WTC11 (cell line): ENCODE data around the gene CDKL5. TPM values are rescaled to one million over a fixed set of nuclear protein-coding genes. Genes with fewer than 3 reads are reported as not detected.

Experiments
- ATAC-seq: fragments of 200-7000 bp; cut with Tn5 transposase; 2 replicates; pipeline ENCODE4 v1.10.0; 2021; ENCODE audit warnings: mild to moderate bottlenecking, moderate library complexity
- Bru-seq: library from RNA; stranded (reverse); fragments of 400-500 nt; gene quantifications from one replicate; lab custom pipeline; 2021; lab: Mats Ljungman, UMichigan
- CTCF ChIA-PET: fragments of 300-600 bp; sonication (Branson Sonifier 250); formaldehyde crosslinking; loops from one replicate; lab custom pipeline; 2021; ENCODE audit warnings: antibody characterized with exemption; lab: Charles Lee
- POLR2A ChIA-PET: fragments of 350-600 bp; sonication (Branson Sonifier 250); formaldehyde crosslinking; loops from one replicate; lab custom pipeline; 2021; ENCODE audit warnings: antibody characterized with exemption; lab: Charles Lee
- DNase-seq: peaks from one replicate; pipeline ENCODE4 v3.0.0; 2021; ENCODE audit warnings: low spot score
- H3K27ac Mint-ChIP-seq: 2 replicates; pipeline ENCODE4 v1.8.0; 2021; ENCODE audit warnings: mixed read lengths
- H3K27me3 Mint-ChIP-seq: 2 replicates; pipeline ENCODE4 v1.8.0; 2021; ENCODE audit warnings: low read depth, mild to moderate bottlenecking, moderate library complexity, mixed read lengths
- H3K36me3 Mint-ChIP-seq: 2 replicates; pipeline ENCODE4 v1.8.0; 2021; ENCODE audit warnings: mixed read lengths
- H3K4me1 Mint-ChIP-seq: 2 replicates; pipeline ENCODE4 v1.8.0; 2022; ENCODE audit warnings: mixed read lengths
- H3K4me3 Mint-ChIP-seq: 2 replicates; pipeline ENCODE4 v1.8.0; 2021; ENCODE audit warnings: mild to moderate bottlenecking, moderate library complexity, mixed read lengths
- H3K9me3 Mint-ChIP-seq: 2 replicates; pipeline ENCODE4 v1.8.0; 2021; ENCODE audit warnings: mixed read lengths
- CTCF ChIP-seq: fragments of 200-600 bp; IDR thresholded peaks from 2 replicates; pipeline ENCODE4 v1.8.0; 2022; ENCODE audit warnings: antibody characterized with exemption
- E2F1 ChIP-seq: sonication (generic); formaldehyde crosslinking; IDR thresholded peaks from 2 replicates; pipeline ENCODE4 v1.8.0; 2022; ENCODE audit warnings: mild to moderate bottlenecking, missing genetic modification reagents
- ETV6 ChIP-seq: sonication (generic); formaldehyde crosslinking; IDR thresholded peaks from 2 replicates; pipeline ENCODE4 v1.8.1; 2022; ENCODE audit warnings: mild to moderate bottlenecking, missing genetic modification reagents
- HMGXB4 ChIP-seq: sonication (generic); formaldehyde crosslinking; IDR thresholded peaks from 2 replicates; pipeline ENCODE4 v1.8.1; 2023; ENCODE audit warnings: mild to moderate bottlenecking, moderate library complexity, missing genetic modification reagents
- NFYB ChIP-seq: sonication (generic); formaldehyde crosslinking; conservative IDR thresholded peaks from 2 replicates; pipeline ENCODE4 v1.8.0; 2022; ENCODE audit warnings: low read depth, missing genetic modification reagents
- RELA ChIP-seq: sonication (generic); formaldehyde crosslinking; IDR thresholded peaks from 2 replicates; pipeline ENCODE4 v1.8.1; 2022; ENCODE audit warnings: missing genetic modification reagents, mild to moderate bottlenecking, borderline replicate concordance
- SMAD3 ChIP-seq: sonication (generic); formaldehyde crosslinking; IDR thresholded peaks from 2 replicates; pipeline ENCODE4 v1.8.0; 2022; ENCODE audit warnings: missing genetic modification reagents, mild to moderate bottlenecking, borderline replicate concordance
- SOX15 ChIP-seq: fragments of 250-450 bp; sonication (Bioruptor Pico); IDR thresholded peaks from 2 replicates; pipeline ENCODE4 v1.9.0; 2021; ENCODE audit warnings: mild to moderate bottlenecking
- SP1 ChIP-seq: sonication (generic); formaldehyde crosslinking; conservative IDR thresholded peaks from 2 replicates; pipeline ENCODE4 v1.8.1; 2022; ENCODE audit warnings: missing genetic modification reagents
- ZNF396 ChIP-seq: fragments of 250-450 bp; sonication (Bioruptor Pico); IDR thresholded peaks from 2 replicates; pipeline ENCODE4 v1.8.0; 2021; ENCODE audit warnings: mild to moderate bottlenecking, moderate library complexity, borderline replicate concordance
- ZNF425 ChIP-seq: fragments of 250-450 bp; sonication (Bioruptor Pico); conservative IDR thresholded peaks from 2 replicates; pipeline ENCODE4 v1.9.0; 2021; ENCODE audit warnings: mild to moderate bottlenecking
- long read RNA-seq, 3 experiments: library from RNA in 1 of 3; library from capped mRNA in 1 of 3; library from polyadenylated mRNA in 1 of 3; unstranded in 2 of 3; stranded (forward) in 1 of 3; transcript quantifications; one replicate each; pipeline ENCODE4 v2.0.0, GENCODE V29; 2021
- total RNA-seq: library from RNA; stranded (reverse); gene quantifications from 3 replicates; pipeline ENCODE4 v1.2.3, GENCODE V29; 2021
- TF ChIP-seq, protein P1 (sequence below): sonication (generic); formaldehyde crosslinking; IDR thresholded peaks from 2 replicates; pipeline ENCODE4 v1.8.1; 2022; ENCODE audit warnings: low read depth, missing genetic modification reagents, borderline replicate concordance
- TF ChIP-seq, protein P2 (sequence below): sonication (generic); formaldehyde crosslinking; IDR thresholded peaks from 2 replicates; pipeline ENCODE4 v1.8.0; 2022; ENCODE audit warnings: mild to moderate bottlenecking, missing genetic modification reagents

Gene CDKL5
- total RNA-seq (13.0 to 13.6 TPM (median 13.3 TPM) in 3 replicates), Bru-seq, nascent RNA (percentile 64 among the genes with signal in this experiment)
- long read RNA-seq, experiment 1, partial matches to known transcripts = 2 of 18 reads
- long read RNA-seq, experiment 1, other reads (novel, unspliced or antisense) = 16 of 18 reads
- long read RNA-seq, experiment 2, partial matches to known transcripts = 0 of 12 reads
- long read RNA-seq, experiment 2, other reads (novel, unspliced or antisense) = 12 of 12 reads
- long read RNA-seq, experiment 3 = 0 reads

DNA sequence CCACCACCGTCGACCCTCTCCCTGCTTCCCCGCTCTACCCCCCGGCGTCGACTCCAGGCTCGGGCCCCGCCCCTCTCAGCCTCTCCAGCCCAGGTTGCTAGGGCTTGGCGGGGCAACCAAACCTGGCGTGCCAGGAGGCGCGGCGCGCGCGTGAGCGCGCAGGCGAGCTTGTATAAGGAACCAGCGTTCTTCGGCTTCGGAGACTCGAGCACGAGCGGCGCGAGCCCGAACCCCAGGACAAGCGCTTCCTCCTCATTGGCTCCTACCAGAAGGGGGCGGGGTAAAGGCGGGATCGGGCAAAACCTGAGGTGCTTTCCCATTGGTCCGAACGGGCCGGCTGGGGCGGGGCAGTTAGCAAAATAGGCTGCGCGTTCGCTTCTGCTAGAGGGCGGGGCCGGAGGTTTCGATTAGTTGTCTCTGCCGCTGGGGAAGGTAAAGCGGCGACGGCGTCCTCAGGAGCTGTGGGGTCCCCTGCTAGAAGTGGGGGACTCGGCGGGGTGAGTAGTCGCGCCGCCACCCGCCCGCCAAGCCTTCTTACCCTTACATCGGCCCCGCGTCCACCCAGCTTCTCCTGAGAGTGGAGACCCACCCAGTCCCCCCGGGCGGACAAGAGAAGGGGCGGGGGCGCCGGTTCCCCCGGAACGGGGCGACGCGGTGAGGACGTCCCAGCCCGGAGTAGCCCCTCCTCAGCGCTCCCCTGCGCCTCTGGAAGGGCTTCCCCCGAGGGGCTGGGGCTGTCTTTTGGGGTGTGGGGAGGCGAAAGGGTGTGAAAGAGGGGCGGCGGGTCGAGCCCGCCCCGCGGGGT lies at the start of gene CDKL5:
CDKL5 (plus strand) TSS at position 410 of the 805 bp plus-strand sequence. CDS start 81,489 bp downstream, outside the sequence.
- POLR2A ChIA-PET = interaction anchor here (1.0 to 1.2 kb wide), 2 partner anchors 12 to 251 kb away, joined by 3 read pairs; no protein-coding TSS in a partner anchor
- Mint-ChIP-seq H3K4me1 (peaks cover 24% of the 10 kb centered on the region), H3K27me3 (no peaks in the 10 kb centered on the region; the same call in 1 of the 2 replicates), H3K27ac (peak within 1 kb of the TSS; percentile 80), H3K36me3 (no peaks in the 10 kb centered on the region), H3K4me3 (peak within 1 kb of the TSS; percentile 89), H3K9me3 (no peaks in the 10 kb centered on the region)
- peak; percentile 30; the same call in 1 of the 2 replicates for TF ChIP-seq ETV6 (CRISPR knock-in tag)
- peak; percentile 86 for TF ChIP-seq SP1 (CRISPR knock-in tag)
- peak; percentile 66 for TF ChIP-seq NFYB (CRISPR knock-in tag)
- TF ChIP-seq, protein P1, sequence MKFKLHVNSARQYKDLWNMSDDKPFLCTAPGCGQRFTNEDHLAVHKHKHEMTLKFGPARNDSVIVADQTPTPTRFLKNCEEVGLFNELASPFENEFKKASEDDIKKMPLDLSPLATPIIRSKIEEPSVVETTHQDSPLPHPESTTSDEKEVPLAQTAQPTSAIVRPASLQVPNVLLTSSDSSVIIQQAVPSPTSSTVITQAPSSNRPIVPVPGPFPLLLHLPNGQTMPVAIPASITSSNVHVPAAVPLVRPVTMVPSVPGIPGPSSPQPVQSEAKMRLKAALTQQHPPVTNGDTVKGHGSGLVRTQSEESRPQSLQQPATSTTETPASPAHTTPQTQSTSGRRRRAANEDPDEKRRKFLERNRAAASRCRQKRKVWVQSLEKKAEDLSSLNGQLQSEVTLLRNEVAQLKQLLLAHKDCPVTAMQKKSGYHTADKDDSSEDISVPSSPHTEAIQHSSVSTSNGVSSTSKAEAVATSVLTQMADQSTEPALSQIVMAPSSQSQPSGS (CRISPR knock-in tag) = no peak
- TF ChIP-seq, protein P2, sequence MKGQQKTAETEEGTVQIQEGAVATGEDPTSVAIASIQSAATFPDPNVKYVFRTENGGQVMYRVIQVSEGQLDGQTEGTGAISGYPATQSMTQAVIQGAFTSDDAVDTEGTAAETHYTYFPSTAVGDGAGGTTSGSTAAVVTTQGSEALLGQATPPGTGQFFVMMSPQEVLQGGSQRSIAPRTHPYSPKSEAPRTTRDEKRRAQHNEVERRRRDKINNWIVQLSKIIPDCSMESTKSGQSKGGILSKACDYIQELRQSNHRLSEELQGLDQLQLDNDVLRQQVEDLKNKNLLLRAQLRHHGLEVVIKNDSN (CRISPR knock-in tag) = no peak
- TF ChIP-seq HMGXB4 (CRISPR knock-in tag) = peak; percentile 12; the same call in 1 of the 2 replicates
- TF ChIP-seq RELA = no peak
- no peak for TF ChIP-seq E2F1 (CRISPR knock-in tag)
- TF ChIP-seq SOX15 = no peak
- TF ChIP-seq SMAD3 (CRISPR knock-in tag) = no peak
- TF ChIP-seq ZNF425 (CRISPR knock-in tag) = no peak
- ATAC-seq (peak; percentile 90), DNase-seq (peak; percentile 96)
- CTCF ChIA-PET = interaction anchor here (0.6 to 2.4 kb wide), 5 partner anchors 15 to 461 kb away, joined by 3 to 10 read pairs (median 6); no protein-coding TSS in a partner anchor

GRCh38 chrX:18377796-18378195 lies 47.6 kb upstream of the CDKL5 start:
- no peak overlapping the region for H3K27ac Mint-ChIP-seq
- no peak overlapping the region for H3K4me3 Mint-ChIP-seq
- no peaks in the 10 kb centered on the region for H3K4me1 Mint-ChIP-seq
- H3K36me3 Mint-ChIP-seq = no peaks in the 10 kb centered on the region
- ChIA-PET CTCF (interaction anchor here (0.6 to 1.7 kb wide), 8 partner anchors 21 to 956 kb away, joined by 3 to 8 read pairs (median 3); no protein-coding TSS in a partner anchor), POLR2A (no interaction called here)
- no peaks in the 10 kb centered on the region for H3K9me3 Mint-ChIP-seq
- peak; percentile 35; the same call in 1 of the 2 replicates for TF ChIP-seq CTCF
- no peak for TF ChIP-seq ZNF396 (CRISPR knock-in tag)
- DNase-seq = peak; percentile 37
- no peaks in the 10 kb centered on the region for H3K27me3 Mint-ChIP-seq
- peak; percentile 82 for ATAC-seq
